CD14-positive monocyte (primary cell): ENCODE measurements around the gene TNNT3. TPM values are rescaled to one million over a fixed set of nuclear protein-coding genes. Genes with fewer than 3 reads are reported as not detected.

Experiments used
- DNase-seq, 3 donors: peaks; one replicate each; pipeline ENCODE4 v3.0.0-alpha.2; 2011 to 2022
- H2AFZ ChIP-seq: 2 replicates; pipeline ENCODE4 v1.6.0; 2012; ENCODE audit warnings: mild to moderate bottlenecking, low read depth, low read length, inconsistent platforms; ENCODE audit not compliant: insufficient read depth, poor library complexity, severe bottlenecking
- H3K27ac ChIP-seq, 2 donors: 1 replicate in 1 of 2; 2 replicates in 1 of 2; pipeline ENCODE4 v1.5.1; 2012 to 2013; ENCODE audit warnings: low read length in 2 of 2, control low read depth in 1 of 2, inconsistent platforms in 1 of 2, low read depth in 1 of 2, mild to moderate bottlenecking in 1 of 2
- H3K27me3 ChIP-seq, 2 donors: one replicate each; pipeline versions ENCODE4 v1.6.0 to v1.6.1; 2011 to 2013; ENCODE audit warnings: low read length in 2 of 2; ENCODE audit not compliant: control insufficient read depth in 2 of 2, insufficient read depth in 2 of 2
- H3K36me3 ChIP-seq, 2 donors: replicated peaks in 1 of 2; 1 replicate in 1 of 2; 2 replicates in 1 of 2; pipeline versions ENCODE4 v1.5.1 to v1.6.1; 2012 to 2013; ENCODE audit warnings: low read length in 2 of 2, control low read depth in 1 of 2, inconsistent platforms in 1 of 2, mild to moderate bottlenecking in 1 of 2; ENCODE audit not compliant: insufficient read depth in 2 of 2, control insufficient read depth in 1 of 2
- H3K4me1 ChIP-seq, 2 donors: 1 replicate in 1 of 2; 2 replicates in 1 of 2; pipeline versions ENCODE4 v1.5.1 to v1.6.1; 2012 to 2013; ENCODE audit warnings: low read length in 2 of 2, control low read depth in 1 of 2, inconsistent platforms in 1 of 2, mild to moderate bottlenecking in 1 of 2, moderate library complexity in 1 of 2; ENCODE audit not compliant: insufficient read depth in 2 of 2, control insufficient read depth in 1 of 2
- H3K4me2 ChIP-seq: replicated peaks from 2 replicates; pipeline ENCODE3; 2012; ENCODE audit warnings: low read length, moderate library complexity, mild to moderate bottlenecking; ENCODE audit not compliant: poor library complexity, severe bottlenecking; ENCODE audit errors: extremely low read depth
- H3K4me3 ChIP-seq, 3 experiments: fragments of 200-600 bp in 1 of 3; sonication (generic) in 1 of 3; replicated peaks in 1 of 3; 1 replicate in 2 of 3; 2 replicates in 1 of 3; pipeline ENCODE4 v1.5.1; 2011 to 2013; ENCODE audit warnings: low read length in 3 of 3, mild to moderate bottlenecking in 3 of 3, control low read depth in 2 of 3, low read depth in 2 of 3, inconsistent platforms in 1 of 3, moderate library complexity in 1 of 3
- H3K79me2 ChIP-seq: 2 replicates; pipeline ENCODE4 v1.6.0; 2012; ENCODE audit warnings: mild to moderate bottlenecking, control low read depth, inconsistent platforms, low read length, moderate library complexity; ENCODE audit not compliant: insufficient read depth
- H3K9ac ChIP-seq: 2 replicates; pipeline ENCODE4 v1.6.0; 2017; ENCODE audit warnings: low read length, mild to moderate bottlenecking; ENCODE audit not compliant: insufficient read depth, poor library complexity, severe bottlenecking
- H3K9me3 ChIP-seq, 2 donors: replicated peaks in 1 of 2; 1 replicate in 1 of 2; 2 replicates in 1 of 2; pipeline versions ENCODE4 v1.5.1 to v1.6.1; 2012 to 2013; ENCODE audit warnings: low read length in 2 of 2, control low read depth in 1 of 2; ENCODE audit not compliant: control insufficient read depth in 1 of 2, insufficient read depth in 1 of 2
- H4K20me1 ChIP-seq: 2 replicates; pipeline ENCODE4 v1.6.0; 2012; ENCODE audit warnings: mild to moderate bottlenecking, low read length, control low read depth, moderate library complexity; ENCODE audit not compliant: insufficient read depth
- H3K27ac Mint-ChIP-seq, 7 donors: one replicate each; pipeline ENCODE4 v1.8.0; 2020; ENCODE audit warnings: mild to moderate bottlenecking in 7 of 7, mixed read lengths in 7 of 7, moderate library complexity in 6 of 7, inconsistent platforms in 2 of 7
- H3K27me3 Mint-ChIP-seq, 3 donors: one replicate each; pipeline ENCODE4 v1.8.0; 2021 to 2022; ENCODE audit warnings: low read depth in 3 of 3, mild to moderate bottlenecking in 3 of 3, mixed read lengths in 3 of 3, moderate library complexity in 3 of 3, inconsistent platforms in 1 of 3
- H3K36me3 Mint-ChIP-seq, 2 donors: one replicate each; pipeline ENCODE4 v1.8.0; 2020; ENCODE audit warnings: mixed read lengths in 2 of 2, inconsistent platforms in 1 of 2, mild to moderate bottlenecking in 1 of 2
- H3K4me1 Mint-ChIP-seq: one replicate; pipeline ENCODE4 v1.8.0; 2020; ENCODE audit warnings: mild to moderate bottlenecking, mixed read lengths
- H3K4me3 Mint-ChIP-seq, 2 donors: one replicate each; pipeline ENCODE4 v1.8.0; 2020; ENCODE audit warnings: mild to moderate bottlenecking in 2 of 2, mixed read lengths in 2 of 2, moderate library complexity in 1 of 2
- H3K9me3 Mint-ChIP-seq, 7 donors: one replicate each; pipeline ENCODE4 v1.8.0; 2020 to 2022; ENCODE audit warnings: mixed read lengths in 7 of 7, mild to moderate bottlenecking in 6 of 7, moderate library complexity in 6 of 7, inconsistent platforms in 2 of 7
- WGBS: methylation state at CpG from one replicate; pipeline ENCODE4 v1.1.5; 2013; ENCODE audit warnings: missing lambda C conversion rate; ENCODE audit not compliant: insufficient coverage; 5-methylcytosine and 5-hydroxymethylcytosine counted together
- intact Hi-C, 2 donors: fragments of 100-400 bp; cut with micrococcal nuclease; formaldehyde crosslinking; loops; one replicate each; pipeline versions ENCODE4 v1.15.0 to v1.15.1; 2023
- polyA plus RNA-seq, 3 donors: library from polyadenylated mRNA; depleted of rRNA in 1 of 3; unstranded in 2 of 3; stranded (reverse) in 1 of 3; fragments of 300-500 nt in 2 of 3; fragments of >200 nt in 1 of 3; fragmentation: Illumina TruSeq in 2 of 3; gene quantifications; 1 replicate in 2 of 3; 2 replicates in 1 of 3; pipeline ENCODE4 v1.2.3, GENCODE V29; 2012 to 2021
- TF ChIP-seq, protein P1 (sequence below): fragments of 200-600 bp; IDR thresholded peaks from one replicate; pipeline ENCODE4 v1.8.0; 2022; ENCODE audit warnings: antibody characterized with exemption, mild to moderate bottlenecking

TNNT3 gene
- polyA plus RNA-seq, 3 donors, result 1.4 TPM; not detected in 2

GRCh38 chr11:1963864-1964263, 44.4 kb downstream of the TNNT3 start:
- WGBS, result no CpG with 5 or more reads among the region's 20 CpGs
- no peak overlapping the region for H3K27ac Mint-ChIP-seq
- no peaks in the 10 kb centered on the region for H3K9me3 Mint-ChIP-seq
- no peaks in the 10 kb centered on the region for H3K9me3 ChIP-seq
- H3K4me2 ChIP-seq, result no peak overlapping the region
- H3K36me3 ChIP-seq, result no peaks in the 10 kb centered on the region
- no peak overlapping the region for H3K27ac ChIP-seq
- no peak overlapping the region for H2AFZ ChIP-seq
- H4K20me1 ChIP-seq, result no peaks in the 10 kb centered on the region
- H3K4me1 ChIP-seq, result no peaks in the 10 kb centered on the region
- no peaks in the 10 kb centered on the region for H3K4me1 Mint-ChIP-seq
- no peaks in the 10 kb centered on the region for H3K79me2 ChIP-seq
- DNase-seq, result no peak
- no peak overlapping the region for H3K4me3 ChIP-seq
- no peaks in the 10 kb centered on the region for H3K27me3 ChIP-seq
- TF ChIP-seq, protein P1, sequence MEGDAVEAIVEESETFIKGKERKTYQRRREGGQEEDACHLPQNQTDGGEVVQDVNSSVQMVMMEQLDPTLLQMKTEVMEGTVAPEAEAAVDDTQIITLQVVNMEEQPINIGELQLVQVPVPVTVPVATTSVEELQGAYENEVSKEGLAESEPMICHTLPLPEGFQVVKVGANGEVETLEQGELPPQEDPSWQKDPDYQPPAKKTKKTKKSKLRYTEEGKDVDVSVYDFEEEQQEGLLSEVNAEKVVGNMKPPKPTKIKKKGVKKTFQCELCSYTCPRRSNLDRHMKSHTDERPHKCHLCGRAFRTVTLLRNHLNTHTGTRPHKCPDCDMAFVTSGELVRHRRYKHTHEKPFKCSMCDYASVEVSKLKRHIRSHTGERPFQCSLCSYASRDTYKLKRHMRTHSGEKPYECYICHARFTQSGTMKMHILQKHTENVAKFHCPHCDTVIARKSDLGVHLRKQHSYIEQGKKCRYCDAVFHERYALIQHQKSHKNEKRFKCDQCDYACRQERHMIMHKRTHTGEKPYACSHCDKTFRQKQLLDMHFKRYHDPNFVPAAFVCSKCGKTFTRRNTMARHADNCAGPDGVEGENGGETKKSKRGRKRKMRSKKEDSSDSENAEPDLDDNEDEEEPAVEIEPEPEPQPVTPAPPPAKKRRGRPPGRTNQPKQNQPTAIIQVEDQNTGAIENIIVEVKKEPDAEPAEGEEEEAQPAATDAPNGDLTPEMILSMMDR, result no peak
- H3K9ac ChIP-seq, result no peak overlapping the region
- no peaks in the 10 kb centered on the region for H3K27me3 Mint-ChIP-seq
- no peaks in the 10 kb centered on the region for H3K36me3 Mint-ChIP-seq
- no peak overlapping the region for H3K4me3 Mint-ChIP-seq
- intact Hi-C loops, result no loop called here

DNA sequence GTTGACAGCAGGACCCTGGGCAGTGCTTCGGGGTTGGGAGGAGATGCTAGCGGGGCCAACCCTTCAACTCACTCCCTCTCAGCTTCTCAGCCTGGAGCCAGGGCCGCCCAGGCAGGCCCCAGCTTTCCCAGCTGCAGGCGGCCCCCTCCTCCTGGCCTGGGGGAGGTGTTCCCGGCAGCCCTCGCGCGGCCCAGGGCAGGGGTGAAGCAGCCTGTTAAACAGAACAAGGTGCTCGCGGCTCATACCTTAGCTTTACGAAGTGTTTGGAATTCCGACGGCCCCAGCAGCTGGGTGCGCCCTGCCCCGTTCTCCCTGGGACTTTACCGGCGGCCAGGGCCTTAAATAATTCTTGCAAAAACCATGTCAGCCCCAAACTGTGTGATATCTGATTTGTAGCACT, 44.8 kb downstream of the TNNT3 start:
- no peak overlapping the region for H3K4me2 ChIP-seq
- no peak overlapping the region for H3K4me3 Mint-ChIP-seq
- H3K79me2 ChIP-seq, result no peaks in the 10 kb centered on the region
- no CpG with 5 or more reads among the region's 17 CpGs for WGBS
- H3K36me3 ChIP-seq, result no peaks in the 10 kb centered on the region
- no peak for DNase-seq
- H3K4me1 Mint-ChIP-seq, result no peaks in the 10 kb centered on the region
- no peak overlapping the region for H3K27ac Mint-ChIP-seq
- TF ChIP-seq, protein P1, result no peak
- no peak overlapping the region for H3K27ac ChIP-seq
- no peak overlapping the region for H3K9ac ChIP-seq
- H3K9me3 Mint-ChIP-seq, result no peaks in the 10 kb centered on the region
- H3K36me3 Mint-ChIP-seq, result no peaks in the 10 kb centered on the region
- intact Hi-C loops, result no loop called here
- no peak overlapping the region for H2AFZ ChIP-seq
- H4K20me1 ChIP-seq, result no peaks in the 10 kb centered on the region
- H3K27me3 ChIP-seq, result no peaks in the 10 kb centered on the region
- H3K4me3 ChIP-seq, result no peak overlapping the region
- H3K9me3 ChIP-seq, result no peaks in the 10 kb centered on the region
- H3K27me3 Mint-ChIP-seq, result no peaks in the 10 kb centered on the region
- H3K4me1 ChIP-seq, result no peaks in the 10 kb centered on the region
